ENCODE data around the gene RSPH1. TPM values are rescaled to one million over a fixed set of nuclear protein-coding genes. Genes with fewer than 3 reads are reported as not detected.

Gene RSPH1
- total RNA-seq, 6 donors from 2014 or later, result 0.46 to 68.4 (median 13.4) TPM

DNA sequence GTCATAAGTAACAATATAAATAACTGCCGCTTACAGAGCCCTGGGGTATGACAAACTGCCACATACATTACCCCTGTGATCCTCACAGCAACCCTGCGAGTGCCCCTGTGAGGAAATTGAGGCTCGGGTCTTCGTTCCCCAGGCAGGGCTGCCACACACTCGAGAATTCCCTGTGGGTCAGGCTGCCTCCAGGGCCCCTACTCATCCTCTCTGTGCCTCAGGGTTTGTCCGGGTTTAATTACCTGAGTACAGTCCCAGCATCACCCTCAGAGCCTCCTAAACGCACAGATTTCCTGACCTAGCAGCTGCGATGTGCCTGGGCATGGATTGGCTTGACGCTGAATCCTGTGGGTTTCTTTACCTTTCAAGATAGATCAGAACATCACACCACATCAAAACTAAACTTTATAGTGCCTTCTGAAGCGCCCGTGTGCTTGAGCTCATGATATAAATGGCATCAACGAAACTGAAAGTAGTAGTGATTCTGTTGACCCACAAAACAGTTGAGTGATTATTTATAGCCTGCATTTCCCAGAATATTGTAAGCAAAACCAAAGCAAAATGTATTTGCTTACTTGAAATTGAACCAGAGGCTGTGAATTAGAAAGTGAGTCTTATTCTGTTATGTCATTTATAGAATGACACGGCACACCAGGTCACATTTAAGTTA, 31.6 kb upstream of the RSPH1 start:
- no peak for DNase-seq

DNA sequence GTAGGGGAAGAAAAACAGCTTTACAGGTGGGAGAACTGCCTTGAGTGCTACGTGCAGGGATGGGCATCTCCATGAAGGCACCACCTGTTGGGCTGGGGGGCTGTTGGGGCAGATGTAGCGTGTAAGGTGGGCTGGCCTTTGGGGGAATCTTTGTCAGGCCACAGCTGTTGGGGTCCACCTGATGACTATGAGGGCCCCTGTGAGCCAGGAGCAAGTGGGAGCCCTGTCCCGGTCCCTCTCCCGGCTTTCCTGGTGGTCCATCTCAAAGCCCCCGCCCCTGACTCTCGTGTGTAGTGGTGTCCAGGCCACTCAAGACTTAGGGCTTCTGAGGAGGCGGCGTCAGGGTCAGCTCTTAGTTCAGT, 31.1 kb upstream of the RSPH1 start:
- Histone ChIP-seq H3K27me3 (no peaks in the 10 kb centered on the region), H3K4me1 (peaks cover 55 to 73% (median 61%) of the 10 kb centered on the region in 4 donors), H3K27ac (peak overlapping the region; percentile 54 to 92 (median 79)), H3K9me3 (no peaks in the 10 kb centered on the region), H3K36me3 (peaks cover 0 to 8% (median 2%) of the 10 kb centered on the region in 4 donors), H3K4me3 (no peak overlapping the region)
- ATAC-seq (ENCODE audit: low FRiP score in 2 of 2), result no peak
- no peak for TF ChIP-seq POLR2A (IDR thresholded peaks at IDR 0.05)
- 90 to 95% methylated on average over 2 to 8 of the region's 8 CpGs for WGBS, 2 donors
- no peak for DNase-seq

More for the DNA sequence above, 31.6 kb upstream of the RSPH1 start:
- Histone ChIP-seq H3K27ac (peak overlapping the region; percentile 54 to 92 (median 79)), H3K36me3 (peaks cover 0 to 8% (median 1%) of the 10 kb centered on the region in 4 donors), H3K9me3 (no peaks in the 10 kb centered on the region), H3K27me3 (no peaks in the 10 kb centered on the region), H3K4me1 (peaks cover 60 to 76% (median 66%) of the 10 kb centered on the region in 4 donors), H3K4me3 (peak overlapping the region in 2 of 4 donors; percentile 5 to 28)
- TF ChIP-seq EP300 (IDR thresholded peaks at IDR 0.05) (no peak), POLR2A (IDR thresholded peaks at IDR 0.05) (no peak), POLR2AphosphoS5 (IDR thresholded peaks at IDR 0.05) (no peak)
- TF ChIP-seq, protein P1, sequence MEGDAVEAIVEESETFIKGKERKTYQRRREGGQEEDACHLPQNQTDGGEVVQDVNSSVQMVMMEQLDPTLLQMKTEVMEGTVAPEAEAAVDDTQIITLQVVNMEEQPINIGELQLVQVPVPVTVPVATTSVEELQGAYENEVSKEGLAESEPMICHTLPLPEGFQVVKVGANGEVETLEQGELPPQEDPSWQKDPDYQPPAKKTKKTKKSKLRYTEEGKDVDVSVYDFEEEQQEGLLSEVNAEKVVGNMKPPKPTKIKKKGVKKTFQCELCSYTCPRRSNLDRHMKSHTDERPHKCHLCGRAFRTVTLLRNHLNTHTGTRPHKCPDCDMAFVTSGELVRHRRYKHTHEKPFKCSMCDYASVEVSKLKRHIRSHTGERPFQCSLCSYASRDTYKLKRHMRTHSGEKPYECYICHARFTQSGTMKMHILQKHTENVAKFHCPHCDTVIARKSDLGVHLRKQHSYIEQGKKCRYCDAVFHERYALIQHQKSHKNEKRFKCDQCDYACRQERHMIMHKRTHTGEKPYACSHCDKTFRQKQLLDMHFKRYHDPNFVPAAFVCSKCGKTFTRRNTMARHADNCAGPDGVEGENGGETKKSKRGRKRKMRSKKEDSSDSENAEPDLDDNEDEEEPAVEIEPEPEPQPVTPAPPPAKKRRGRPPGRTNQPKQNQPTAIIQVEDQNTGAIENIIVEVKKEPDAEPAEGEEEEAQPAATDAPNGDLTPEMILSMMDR (IDR thresholded peaks at IDR 0.05), result no peak
- 41 to 55% methylated on average over 12 of the region's 13 CpGs for WGBS, 2 donors
- no peak for ATAC-seq (ENCODE audit: low FRiP score in 2 of 2)

DNA sequence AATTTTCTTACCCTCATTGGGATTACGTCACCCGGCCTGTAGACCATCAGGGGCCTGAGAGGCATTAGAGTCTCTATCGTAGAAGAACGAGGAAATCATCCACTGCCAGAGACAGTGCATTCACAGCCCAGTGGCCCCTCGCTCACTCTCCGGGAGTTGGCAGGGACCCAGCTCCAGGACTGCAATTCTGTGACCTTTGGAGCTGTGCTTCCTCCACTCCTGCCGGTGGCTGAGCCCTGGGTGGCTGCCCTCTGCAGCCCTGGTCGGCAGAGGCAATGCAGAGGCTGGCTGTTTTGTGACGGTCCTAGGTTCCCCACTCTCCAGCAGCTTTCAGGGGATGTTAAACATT, 30.3 kb upstream of the RSPH1 start:
- Histone ChIP-seq H3K27ac (peak overlapping the region; percentile 14 to 92 (median 67)), H3K9me3 (no peaks in the 10 kb centered on the region), H3K36me3 (peaks cover 0 to 10% (median 6%) of the 10 kb centered on the region in 4 donors), H3K4me3 (no peak overlapping the region), H3K4me1 (peaks cover 49 to 67% (median 55%) of the 10 kb centered on the region in 4 donors), H3K27me3 (no peaks in the 10 kb centered on the region)
- DNase-seq, result no peak
- 42 to 61% methylated on average over 6 to 9 of the region's 9 CpGs for WGBS, 2 donors
- no peak for ATAC-seq (ENCODE audit: low FRiP score in 2 of 2)
- TF ChIP-seq POLR2A (IDR thresholded peaks at IDR 0.05) (no peak), POLR2AphosphoS5 (IDR thresholded peaks at IDR 0.05) (no peak), EP300 (IDR thresholded peaks at IDR 0.05) (no peak)
- TF ChIP-seq, protein P1 (IDR thresholded peaks at IDR 0.05), result no peak

DNA sequence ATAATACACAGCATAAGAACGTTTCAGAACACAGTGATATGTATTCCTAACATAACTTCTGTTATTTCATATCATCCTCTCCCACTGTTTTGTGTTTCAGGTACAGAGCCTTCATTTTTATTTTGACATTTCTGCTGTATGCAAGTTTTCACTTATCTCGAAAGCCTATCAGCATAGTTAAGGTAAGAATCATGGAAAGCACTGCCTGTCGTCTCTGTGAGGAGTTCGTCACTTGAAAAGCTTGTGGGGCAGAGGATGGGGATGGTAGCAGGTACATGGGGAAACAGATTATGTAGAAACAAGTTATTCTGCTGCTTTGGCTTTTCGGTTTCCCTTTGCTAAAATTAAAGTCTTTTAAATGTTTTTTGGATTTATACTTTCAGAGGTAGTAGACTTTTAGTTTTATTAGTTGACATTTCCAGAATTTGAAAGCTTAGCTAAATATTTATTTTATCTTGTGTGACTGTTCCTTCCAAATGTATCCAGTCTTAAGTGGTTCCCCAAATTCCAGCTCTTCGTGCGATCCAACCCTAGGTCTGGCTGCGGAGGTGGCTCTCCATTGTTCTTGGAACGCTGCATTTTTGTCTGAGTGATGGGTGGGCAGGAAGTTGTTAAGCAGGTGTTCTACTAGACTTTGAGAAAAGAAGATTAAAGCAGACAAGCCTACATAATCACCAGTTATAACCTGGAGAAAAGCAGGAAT, 29.8 kb upstream of the RSPH1 start:
- no peak overlapping the region for H3K4me3 ChIP-seq
- TF ChIP-seq EP300 (IDR thresholded peaks at IDR 0.05), result no peak
- no peak for TF ChIP-seq POLR2AphosphoS5 (IDR thresholded peaks at IDR 0.05)
- TF ChIP-seq, protein P1 (IDR thresholded peaks at IDR 0.05), result no peak
- TF ChIP-seq POLR2A (IDR thresholded peaks at IDR 0.05), result no peak
- ATAC-seq (ENCODE audit: low FRiP score in 2 of 2), result no peak
- WGBS, 2 donors, result 59 to 75% methylated on average over 9 of the region's 9 CpGs
- DNase-seq, result peak in 1 of 2 donors; percentile 8
- H3K36me3 ChIP-seq, result peaks cover 0 to 16% (median 8%) of the 10 kb centered on the region in 4 donors
- no peaks in the 10 kb centered on the region for H3K27me3 ChIP-seq
- H3K4me1 ChIP-seq, result peaks cover 45 to 63% (median 49%) of the 10 kb centered on the region in 4 donors
- no peaks in the 10 kb centered on the region for H3K9me3 ChIP-seq
- peak overlapping the region; percentile 14 to 92 (median 67) for H3K27ac ChIP-seq

DNA sequence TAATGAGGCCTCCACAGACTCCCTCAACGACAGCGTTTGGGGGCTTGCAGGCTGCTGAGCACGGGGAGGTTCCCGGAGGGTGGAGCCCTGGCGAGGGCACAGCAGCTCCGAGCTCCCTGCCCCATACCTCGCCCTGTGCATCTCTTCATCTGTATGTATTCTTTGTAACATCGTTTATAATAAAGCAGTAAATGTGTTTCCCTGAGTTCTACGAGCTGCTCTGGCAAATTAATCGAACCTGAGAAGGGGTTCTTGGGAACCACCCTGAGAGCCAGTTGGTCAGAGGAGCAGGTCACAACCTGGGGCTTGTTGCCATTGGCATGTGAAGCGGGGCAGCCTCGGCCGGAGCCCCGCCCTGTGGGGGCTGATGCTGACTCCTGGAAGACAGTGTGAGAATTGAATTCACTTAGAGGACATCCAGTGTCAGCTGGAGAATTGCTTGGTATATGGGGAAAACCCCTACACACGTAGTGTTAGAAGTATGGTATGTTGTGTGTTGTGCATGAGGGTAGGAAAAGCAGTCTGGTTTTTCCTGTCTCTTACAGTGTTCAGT, 29.1 kb upstream of the RSPH1 start:
- DNase-seq (peak in 1 of 2 donors; percentile 86), ATAC-seq (ENCODE audit: low FRiP score in 2 of 2) (peak in 1 of 2 donors; percentile 33)
- TF ChIP-seq POLR2A (IDR thresholded peaks at IDR 0.05) (no peak), POLR2AphosphoS5 (IDR thresholded peaks at IDR 0.05) (no peak), EP300 (IDR thresholded peaks at IDR 0.05) (no peak)
- TF ChIP-seq, protein P1 (IDR thresholded peaks at IDR 0.05), result no peak
- Histone ChIP-seq H3K9me3 (no peaks in the 10 kb centered on the region), H3K4me3 (peak overlapping the region in 3 of 4 donors; percentile 15 to 38 (median 21)), H3K36me3 (peaks cover 0 to 19% (median 9%) of the 10 kb centered on the region in 4 donors), H3K27me3 (no peaks in the 10 kb centered on the region), H3K4me1 (peaks cover 43 to 63% (median 47%) of the 10 kb centered on the region in 4 donors), H3K27ac (peak overlapping the region; percentile 84 to 92 (median 85))
- 27 to 31% methylated on average over 5 to 15 of the region's 15 CpGs for WGBS, 2 donors

Measured in upper lobe of left lung (tissue), 6 donors.